AML-193 (cell line): Measurements from ENCODE around the gene ARL16.
"Not testable (repeated sequence)": the region's sequence is repeated elsewhere in the genome, so short reads cannot be mapped to it uniquely, and the experiment has no call there.

Source experiments
- DNase-seq, 2 experiments: peaks; one replicate each; lab custom pipeline; 2025; lab: John Stamatoyannopoulos, UW

ARL16 gene

GRCh38 chr17:81695211-81695610 is 11.6 kb upstream of the ARL16 start:
- DNase-seq = no peak

GRCh38 chr17:81694810-81695209 is 11.2 kb upstream of the ARL16 start:
- DNase-seq = no peak

GRCh38 chr17:81693509-81694210 is 10.1 kb upstream of the ARL16 start:
- DNase-seq = no peak

GRCh38 chr17:81691608-81692007 is 8.0 kb upstream of the ARL16 start:
- no peak for DNase-seq

GRCh38 chr17:81691196-81691595 is 7.6 kb upstream of the ARL16 start:
- DNase-seq = no peak

GRCh38 chr17:81690549-81690948 is 7.0 kb upstream of the ARL16 start:
- DNase-seq = no peak

- DNase-seq = no peak
These were observed 6.5 kb upstream of the ARL16 start for GRCh38 chr17:81690066-81690465.

GRCh38 chr17:81688616-81689015 is 5.0 kb upstream of the ARL16 start:
- no peak for DNase-seq

GRCh38 chr17:81687770-81688541 is 4.4 kb upstream of the ARL16 start:
- no peak for DNase-seq

GRCh38 chr17:81686614-81687013 is 3.0 kb upstream of the ARL16 start:
- no peak for DNase-seq

- no peak for DNase-seq
These were observed 1.5 kb upstream of the ARL16 start for GRCh38 chr17:81685108-81685507.

- no peak for DNase-seq
These were observed 880 bp upstream of the ARL16 start for GRCh38 chr17:81684442-81684911.

GRCh38 chr17:81683208-81683583 is 401 bp downstream of the ARL16 start:
- no peak for DNase-seq

GRCh38 chr17:81682565-81683207 is 911 bp downstream of the ARL16 start:
- DNase-seq = no peak

- DNase-seq = no peak
These were observed 1.9 kb downstream of the ARL16 start for GRCh38 chr17:81681672-81682071.

GRCh38 chr17:81680150-81680549 is 3.4 kb downstream of the ARL16 start:
- no peak for DNase-seq

GRCh38 chr17:81676906-81677305 is 6.7 kb downstream of the ARL16 start:
- DNase-seq = no peak

GRCh38 chr17:81675515-81676221 is 7.9 kb downstream of the ARL16 start:
- DNase-seq = not testable (repeated sequence)

GRCh38 chr17:81673561-81674258 is 9.9 kb downstream of the ARL16 start:
- no peak for DNase-seq

GRCh38 chr17:81672954-81673353 is 10.6 kb downstream of the ARL16 start:
- no peak for DNase-seq

GRCh38 chr17:81672504-81672903 is 11.1 kb downstream of the ARL16 start:
- no peak for DNase-seq

- no peak for DNase-seq
These were observed 15.8 kb downstream of the ARL16 start for GRCh38 chr17:81667754-81668153.
